ENCODE measurements around the gene PLAAT1. TPM values are rescaled to one million over a fixed set of nuclear protein-coding genes. Genes with fewer than 3 reads are reported as not detected.

The PLAAT1 gene
- total RNA-seq, 1 experiment from 2014 or later, result 19.3 TPM

- no peak for DNase-seq (ENCODE audit: low read depth, low spot score)
- in situ Hi-C loops (cut with HindIII; ENCODE audit: low pct_unique_long_range_greater_than_20kb, low sequenced_read_pairs), result no loop called here
Observed at GRCh38 chr3:193241716-193242115, 694 bp downstream of the PLAAT1 start.

GRCh38 chr3:193243571-193243970, 2.5 kb downstream of the PLAAT1 start:
- in situ Hi-C loops (cut with HindIII; ENCODE audit: low pct_unique_long_range_greater_than_20kb, low sequenced_read_pairs), result no loop called here
- no peak for DNase-seq (ENCODE audit: low read depth, low spot score)

GRCh38 chr3:193248848-193249468, 7.9 kb downstream of the PLAAT1 start:
- DNase-seq (ENCODE audit: low read depth, low spot score), result no peak
- in situ Hi-C loops (cut with HindIII; ENCODE audit: low pct_unique_long_range_greater_than_20kb, low sequenced_read_pairs), result no loop called here

GRCh38 chr3:193250492-193250891, 9.5 kb downstream of the PLAAT1 start:
- in situ Hi-C loops (cut with HindIII; ENCODE audit: low pct_unique_long_range_greater_than_20kb, low sequenced_read_pairs), result no loop called here
- no peak for DNase-seq (ENCODE audit: low read depth, low spot score)

GRCh38 chr3:193253986-193254660, 13.1 kb downstream of the PLAAT1 start:
- in situ Hi-C loops (cut with HindIII; ENCODE audit: low pct_unique_long_range_greater_than_20kb, low sequenced_read_pairs), result no loop called here

GRCh38 chr3:193261970-193262369, 20.9 kb downstream of the PLAAT1 start:
- in situ Hi-C loops (cut with HindIII; ENCODE audit: low pct_unique_long_range_greater_than_20kb, low sequenced_read_pairs), result no loop called here
- DNase-seq (ENCODE audit: low read depth, low spot score), result no peak

More at GRCh38 chr3:193253986-193254660, 13.1 kb downstream of the PLAAT1 start:
- no peak for DNase-seq (ENCODE audit: low read depth, low spot score)

GRCh38 chr3:193262707-193263106, 21.7 kb downstream of the PLAAT1 start:
- in situ Hi-C loops (cut with HindIII; ENCODE audit: low pct_unique_long_range_greater_than_20kb, low sequenced_read_pairs), result no loop called here
- peak; percentile 9 for DNase-seq (ENCODE audit: low read depth, low spot score)

GRCh38 chr3:193269343-193270028, 28.5 kb downstream of the PLAAT1 start:
- no peak for DNase-seq (ENCODE audit: low read depth, low spot score)
- in situ Hi-C loops (cut with HindIII; ENCODE audit: low pct_unique_long_range_greater_than_20kb, low sequenced_read_pairs), result no loop called here

- DNase-seq (ENCODE audit: low read depth, low spot score), result no peak
- in situ Hi-C loops (cut with HindIII; ENCODE audit: low pct_unique_long_range_greater_than_20kb, low sequenced_read_pairs), result no loop called here
Observed at GRCh38 chr3:193270451-193270850, 29.4 kb downstream of the PLAAT1 start.

- in situ Hi-C loops (cut with HindIII; ENCODE audit: low pct_unique_long_range_greater_than_20kb, low sequenced_read_pairs), result no loop called here
- DNase-seq (ENCODE audit: low read depth, low spot score), result no peak
Observed at GRCh38 chr3:193271101-193271840, 30.2 kb downstream of the PLAAT1 start.

GRCh38 chr3:193292386-193292785, 51.4 kb downstream of the PLAAT1 start:
- in situ Hi-C loops (cut with HindIII; ENCODE audit: low pct_unique_long_range_greater_than_20kb, low sequenced_read_pairs), result no loop called here
- DNase-seq (ENCODE audit: low read depth, low spot score), result no peak

- DNase-seq (ENCODE audit: low read depth, low spot score), result peak; percentile 55
- in situ Hi-C loops (cut with HindIII; ENCODE audit: low pct_unique_long_range_greater_than_20kb, low sequenced_read_pairs), result no loop called here
Observed at GRCh38 chr3:193295985-193296384, 55.0 kb downstream of the PLAAT1 start.

- no peak for DNase-seq (ENCODE audit: low read depth, low spot score)
- in situ Hi-C loops (cut with HindIII; ENCODE audit: low pct_unique_long_range_greater_than_20kb, low sequenced_read_pairs), result no loop called here
Observed at GRCh38 chr3:193297421-193297820, 56.4 kb downstream of the PLAAT1 start.

GRCh38 chr3:193301433-193301832, 60.4 kb downstream of the PLAAT1 start:
- DNase-seq (ENCODE audit: low read depth, low spot score), result no peak
- in situ Hi-C loops (cut with HindIII; ENCODE audit: low pct_unique_long_range_greater_than_20kb, low sequenced_read_pairs), result no loop called here

- DNase-seq (ENCODE audit: low read depth, low spot score), result no peak
Observed at GRCh38 chr3:193305356-193305755, 64.3 kb downstream of the PLAAT1 start.

GRCh38 chr3:193310914-193311723, 70.1 kb downstream of the PLAAT1 start:
- in situ Hi-C loops (cut with HindIII; ENCODE audit: low pct_unique_long_range_greater_than_20kb, low sequenced_read_pairs), result no loop called here
- DNase-seq (ENCODE audit: low read depth, low spot score), result no peak

More at GRCh38 chr3:193305356-193305755, 64.3 kb downstream of the PLAAT1 start:
- in situ Hi-C loops (cut with HindIII; ENCODE audit: low pct_unique_long_range_greater_than_20kb, low sequenced_read_pairs), result no loop called here

Measured in SK-MEL-5 (cell line).